Sigmoid colon (tissue), 4 donors: Measurements from ENCODE around the gene CHAT.

Experiments used
- POLR2A ChIP-seq, 2 donors: fragments of 450-650 bp; IDR thresholded peaks; one replicate each; pipeline ENCODE4 v1.6.1; 2016; ENCODE audit warnings: antibody characterized with exemption in 2 of 2, mild to moderate bottlenecking in 2 of 2, moderate library complexity in 2 of 2
- POLR2AphosphoS5 ChIP-seq, 4 donors: sonication (generic); formaldehyde crosslinking; IDR thresholded peaks; one replicate each; pipeline ENCODE4 v1.6.1; 2017; ENCODE audit warnings: antibody characterized with exemption in 4 of 4
- TF ChIP-seq, protein P1 (sequence below), 4 experiments: fragments of 450-650 bp in 3 of 4; fragments of 200-600 bp in 1 of 4; IDR thresholded peaks; one replicate each; pipeline ENCODE4 v1.5.1; 2016 to 2019; ENCODE audit warnings: antibody characterized with exemption in 4 of 4, mild to moderate bottlenecking in 3 of 4, moderate library complexity in 2 of 4

DNA sequence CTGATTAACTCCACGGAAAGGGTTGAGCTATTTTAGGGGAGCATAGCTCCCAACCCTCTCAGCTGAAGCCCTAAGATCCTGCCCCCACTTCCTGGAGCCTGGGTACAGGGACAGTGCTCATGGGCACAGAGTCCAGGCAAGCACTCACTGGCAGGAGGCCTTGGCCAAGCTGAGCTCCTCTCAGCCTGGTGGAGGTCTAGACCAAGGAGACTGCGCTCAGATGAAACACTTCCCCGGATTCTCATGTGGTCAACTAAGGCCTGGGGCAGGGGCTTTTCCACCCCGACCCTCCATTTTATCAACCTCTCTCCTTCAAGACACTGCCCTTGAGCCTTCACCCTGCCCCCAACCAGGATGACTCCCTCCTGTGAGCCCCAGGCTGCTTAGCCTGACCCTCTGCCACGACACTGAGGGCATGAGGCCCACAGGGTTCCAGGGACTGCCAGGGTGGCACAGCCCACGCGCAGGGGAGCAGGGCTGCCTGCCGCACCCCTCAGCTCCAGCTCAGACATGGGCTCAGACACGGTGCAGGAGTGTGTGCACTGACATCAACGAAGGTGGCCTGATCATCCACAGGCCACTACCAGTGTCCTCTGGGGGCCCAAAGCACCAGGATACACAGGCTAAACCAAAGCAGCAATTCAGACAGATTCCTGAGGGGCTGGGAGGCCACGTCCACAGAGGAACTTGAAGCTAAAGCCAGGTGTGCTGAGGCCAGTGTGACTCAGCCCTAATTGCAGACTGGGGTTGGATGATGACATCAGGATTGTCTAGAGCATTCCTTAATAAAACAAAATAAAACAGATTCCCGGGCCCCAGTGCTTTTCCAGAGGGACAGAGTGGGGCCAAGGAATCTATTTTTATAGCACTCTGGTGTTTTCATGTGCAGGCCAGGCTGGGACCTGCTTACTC, 18.8 kb downstream of the CHAT start:
- TF ChIP-seq, protein P1, sequence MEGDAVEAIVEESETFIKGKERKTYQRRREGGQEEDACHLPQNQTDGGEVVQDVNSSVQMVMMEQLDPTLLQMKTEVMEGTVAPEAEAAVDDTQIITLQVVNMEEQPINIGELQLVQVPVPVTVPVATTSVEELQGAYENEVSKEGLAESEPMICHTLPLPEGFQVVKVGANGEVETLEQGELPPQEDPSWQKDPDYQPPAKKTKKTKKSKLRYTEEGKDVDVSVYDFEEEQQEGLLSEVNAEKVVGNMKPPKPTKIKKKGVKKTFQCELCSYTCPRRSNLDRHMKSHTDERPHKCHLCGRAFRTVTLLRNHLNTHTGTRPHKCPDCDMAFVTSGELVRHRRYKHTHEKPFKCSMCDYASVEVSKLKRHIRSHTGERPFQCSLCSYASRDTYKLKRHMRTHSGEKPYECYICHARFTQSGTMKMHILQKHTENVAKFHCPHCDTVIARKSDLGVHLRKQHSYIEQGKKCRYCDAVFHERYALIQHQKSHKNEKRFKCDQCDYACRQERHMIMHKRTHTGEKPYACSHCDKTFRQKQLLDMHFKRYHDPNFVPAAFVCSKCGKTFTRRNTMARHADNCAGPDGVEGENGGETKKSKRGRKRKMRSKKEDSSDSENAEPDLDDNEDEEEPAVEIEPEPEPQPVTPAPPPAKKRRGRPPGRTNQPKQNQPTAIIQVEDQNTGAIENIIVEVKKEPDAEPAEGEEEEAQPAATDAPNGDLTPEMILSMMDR (IDR thresholded peaks at IDR 0.05), result no peak
- TF ChIP-seq POLR2AphosphoS5 (IDR thresholded peaks at IDR 0.05) (no peak), POLR2A (IDR thresholded peaks at IDR 0.05) (no peak)
